IMR-90 (cell line): ENCODE measurements around the gene FNDC10. TPM values are rescaled to one million over a fixed set of nuclear protein-coding genes. Genes with fewer than 3 reads are reported as not detected.
A peak's percentile ranks its signal among the peaks of the same experiment; 100 is the strongest.

Experiments
- ATAC-seq: fragments of 200-7000 bp; cut with Tn5 transposase; 2 replicates; pipeline ENCODE4 v1.9.1; 2020; ENCODE audit warnings: low read depth, mild to moderate bottlenecking, moderate library complexity
- BruUV-seq: library from RNA; stranded (reverse); fragments of 400-500 nt; replicated peaks from 2 replicates; lab custom pipeline; 2021; lab: Mats Ljungman, UMichigan
- CTCF ChIA-PET: fragments of 300-600 bp; formaldehyde crosslinking; extraction: SDS; loops from one replicate; lab custom pipeline; 2021; ENCODE audit warnings: antibody characterized with exemption; lab: Yijun Ruan, JAX
- POLR2A ChIA-PET: fragments of 300-600 bp; sonication (Branson Sonifier 250); formaldehyde crosslinking; loops from one replicate; lab custom pipeline; 2022; ENCODE audit warnings: antibody characterized with exemption; ENCODE audit not compliant: unreplicated experiment; lab: Charles Lee
- DNase-seq: peaks from one replicate; pipeline ENCODE4 v3.0.0; 2013
- H2AFZ ChIP-seq: replicated peaks from 2 replicates; pipeline ENCODE3; 2013; ENCODE audit warnings: low read length, mild to moderate bottlenecking; ENCODE audit not compliant: poor library complexity
- H2AK5ac ChIP-seq: 2 replicates; pipeline ENCODE4 v1.6.1; 2013; ENCODE audit warnings: low read depth, low read length, inconsistent platforms
- H2AK9ac ChIP-seq: replicated peaks from 2 replicates; pipeline ENCODE3; 2013; ENCODE audit warnings: mild to moderate bottlenecking, low read depth, low read length, moderate library complexity; ENCODE audit not compliant: poor library complexity
- H2BK120ac ChIP-seq: 2 replicates; pipeline ENCODE4 v1.6.1; 2013; ENCODE audit warnings: low read depth, low read length, inconsistent platforms
- H2BK15ac ChIP-seq: 3 replicates; pipeline ENCODE4 v1.6.1; 2013; ENCODE audit warnings: low read depth, low read length, inconsistent platforms
- H2BK20ac ChIP-seq: 2 replicates; pipeline ENCODE4 v1.6.1; 2013; ENCODE audit warnings: low read depth, mild to moderate bottlenecking, inconsistent platforms, low read length, moderate library complexity
- H2BK5ac ChIP-seq: 2 replicates; pipeline ENCODE4 v1.6.1; 2013; ENCODE audit warnings: mild to moderate bottlenecking, low read depth, low read length, inconsistent platforms; ENCODE audit not compliant: poor library complexity, severe bottlenecking
- H3K14ac ChIP-seq: replicated peaks from 2 replicates; pipeline ENCODE4 v1.6.1; 2013; ENCODE audit warnings: low read depth, low read length, inconsistent platforms
- H3K18ac ChIP-seq: 2 replicates; pipeline ENCODE4 v1.6.1; 2013; ENCODE audit warnings: low read depth, low read length, control low read depth
- H3K23ac ChIP-seq: 2 replicates; pipeline ENCODE4 v1.6.1; 2013; ENCODE audit warnings: low read depth, low read length, inconsistent platforms
- H3K27ac ChIP-seq: 2 replicates; pipeline ENCODE4 v1.5.1; 2013; ENCODE audit warnings: mild to moderate bottlenecking, control low read depth, low read length; ENCODE audit not compliant: insufficient read depth
- H3K27me3 ChIP-seq: 2 replicates; pipeline ENCODE4 v1.6.1; 2013; ENCODE audit warnings: low read length; ENCODE audit not compliant: control insufficient read depth, insufficient read depth
- H3K36me3 ChIP-seq: 2 replicates; pipeline ENCODE4 v1.6.1; 2013; ENCODE audit warnings: low read length, mixed read lengths; ENCODE audit not compliant: control insufficient read depth, insufficient read depth
- H3K4ac ChIP-seq: 2 replicates; pipeline ENCODE4 v1.6.1; 2013; ENCODE audit warnings: low read depth, low read length, inconsistent platforms
- H3K4me1 ChIP-seq: 2 replicates; pipeline ENCODE4 v1.6.1; 2013; ENCODE audit warnings: low read length, mixed read lengths; ENCODE audit not compliant: control insufficient read depth, insufficient read depth
- H3K4me2 ChIP-seq: 2 replicates; pipeline ENCODE4 v1.6.1; 2013; ENCODE audit warnings: low read depth, mild to moderate bottlenecking, control low read depth, low read length, moderate library complexity
- H3K4me3 ChIP-seq: 2 replicates; pipeline ENCODE4 v1.5.1; 2013; ENCODE audit warnings: low read depth, mild to moderate bottlenecking, control low read depth, low read length, moderate library complexity; ENCODE audit not compliant: insufficient read depth
- H3K56ac ChIP-seq: 2 replicates; pipeline ENCODE4 v1.6.1; 2013; ENCODE audit warnings: low read length, inconsistent platforms; ENCODE audit not compliant: insufficient read depth; ENCODE audit errors: extremely low read depth
- H3K79me1 ChIP-seq, 2 experiments: 2 replicates each; pipeline ENCODE4 v1.6.1; 2013; ENCODE audit warnings: low read length in 2 of 2, inconsistent platforms in 1 of 2, low read depth in 1 of 2
- H3K9ac ChIP-seq: 2 replicates; pipeline ENCODE4 v1.6.1; 2013; ENCODE audit warnings: low read depth, low read length, control low read depth
- H3K9me1 ChIP-seq: 2 replicates; pipeline ENCODE4 v1.6.1; 2013; ENCODE audit warnings: low read length, inconsistent platforms; ENCODE audit not compliant: insufficient read depth
- H3K9me3 ChIP-seq: 2 replicates; pipeline ENCODE4 v1.6.1; 2013; ENCODE audit warnings: low read length; ENCODE audit not compliant: control insufficient read depth, insufficient read depth
- H4K20me1 ChIP-seq: 2 replicates; pipeline ENCODE4 v1.6.1; 2013; ENCODE audit warnings: low read length, inconsistent platforms; ENCODE audit not compliant: insufficient read depth
- H4K5ac ChIP-seq: 2 replicates; pipeline ENCODE4 v1.6.1; 2013; ENCODE audit warnings: mild to moderate bottlenecking, low read depth, low read length, control low read depth
- H4K8ac ChIP-seq, 2 experiments: 2 replicates each; pipeline ENCODE4 v1.6.1; 2013; ENCODE audit warnings: low read depth in 2 of 2, low read length in 2 of 2, control low read depth in 1 of 2, inconsistent platforms in 1 of 2
- H4K91ac ChIP-seq: 2 replicates; pipeline ENCODE4 v1.6.1; 2013; ENCODE audit warnings: low read depth, low read length, inconsistent platforms; ENCODE audit not compliant: insufficient read depth
- BHLHE40 ChIP-seq: fragments of 150-350 bp; IDR thresholded peaks from 2 replicates; pipeline ENCODE4 v1.6.1; 2016; ENCODE audit warnings: mild to moderate bottlenecking, low read depth, low read length
- CEBPB ChIP-seq: IDR thresholded peaks from 2 replicates; pipeline ENCODE4 v1.6.1; 2012; ENCODE audit warnings: low read depth, low read length, improper control_type of control experiment
- CHD1 ChIP-seq: IDR thresholded peaks from 2 replicates; pipeline ENCODE4 v1.6.1; 2012; ENCODE audit warnings: low read depth, low read length, improper control_type of control experiment
- CTCF ChIP-seq: conservative IDR thresholded peaks from 2 replicates; pipeline ENCODE4 v1.5.1; 2012; ENCODE audit warnings: mild to moderate bottlenecking, low read depth, low read length, improper control_type of control experiment
- ELK1 ChIP-seq: fragments of 150-350 bp; IDR thresholded peaks from 2 replicates; pipeline ENCODE4 v1.6.1; 2016; ENCODE audit warnings: low read depth, mild to moderate bottlenecking, low read length, moderate library complexity, borderline replicate concordance
- FOS ChIP-seq: fragments of 150-350 bp; IDR thresholded peaks from 2 replicates; pipeline ENCODE4 v1.6.1; 2016; ENCODE audit warnings: low read depth, low read length
- MAFK ChIP-seq: IDR thresholded peaks from 2 replicates; pipeline ENCODE4 v1.6.1; 2012; ENCODE audit warnings: low read depth, low read length, improper control_type of control experiment
- MAZ ChIP-seq: IDR thresholded peaks from 2 replicates; pipeline ENCODE4 v1.6.1; 2012; ENCODE audit warnings: low read depth, mild to moderate bottlenecking, low read length, improper control_type of control experiment, moderate library complexity, borderline replicate concordance
- MXI1 ChIP-seq: IDR thresholded peaks from 2 replicates; pipeline ENCODE4 v1.6.1; 2012; ENCODE audit warnings: low read depth, mild to moderate bottlenecking, low read length, moderate library complexity, borderline replicate concordance
- NFE2L2 ChIP-seq: fragments of 150-350 bp; IDR thresholded peaks from 2 replicates; pipeline ENCODE4 v1.6.1; 2016; ENCODE audit warnings: low read depth, mild to moderate bottlenecking, low read length
- POLR2A ChIP-seq: IDR thresholded peaks from 2 replicates; pipeline ENCODE4 v1.6.1; 2012; ENCODE audit warnings: mild to moderate bottlenecking, low read depth, low read length
- RAD21 ChIP-seq: IDR thresholded peaks from 2 replicates; pipeline ENCODE4 v1.6.1; 2012; ENCODE audit warnings: low read length, improper control_type of control experiment
- RCOR1 ChIP-seq: IDR thresholded peaks from 2 replicates; pipeline ENCODE4 v1.6.1; 2012; ENCODE audit warnings: mild to moderate bottlenecking, low read length, improper control_type of control experiment; ENCODE audit not compliant: insufficient replicate concordance
- RFX5 ChIP-seq: IDR thresholded peaks from 2 replicates; pipeline ENCODE4 v1.8.0; 2012; ENCODE audit warnings: low read depth, mild to moderate bottlenecking, low read length, moderate library complexity
- SMC3 ChIP-seq: fragments of 150-350 bp; IDR thresholded peaks from 2 replicates; pipeline ENCODE4 v1.6.1; 2016; ENCODE audit warnings: low read depth, mild to moderate bottlenecking, antibody characterized with exemption, low read length, moderate library complexity
- USF2 ChIP-seq: fragments of 150-350 bp; IDR thresholded peaks from 2 replicates; pipeline ENCODE4 v1.6.1; 2017; ENCODE audit warnings: mild to moderate bottlenecking, antibody characterized with exemption, low read length, low read depth
- WGBS, 2 experiments: methylation state at CpG; one replicate each; pipeline versions ENCODE4 v1.1.5 to v1.1.7; 2013; ENCODE audit warnings: missing lambda C conversion rate in 2 of 2; ENCODE audit not compliant: insufficient read length in 1 of 2; ENCODE audit errors: extremely low coverage in 2 of 2; 5-methylcytosine and 5-hydroxymethylcytosine counted together
- dilution Hi-C: fragments of 300-500 bp; cut with HindIII; formaldehyde crosslinking; loops from one replicate; pipeline ENCODE4 v1.14.3; 2018; ENCODE audit warnings: low sequenced_read_pairs; ENCODE audit not compliant: unreplicated experiment
- in situ Hi-C: fragments of 300-500 bp; cut with MboI; formaldehyde crosslinking; loops from 3 replicates; pipeline ENCODE4 v1.14.3; 2019; ENCODE audit warnings: low sequenced_read_pairs, inconsistent platforms, mixed read lengths
- intact Hi-C: fragments of 100-400 bp; cut with micrococcal nuclease; formaldehyde crosslinking; loops from 2 replicates; pipeline ENCODE4 v1.10.0; 2022
- polyA plus RNA-seq, 3 experiments: library from polyadenylated mRNA; depleted of rRNA; stranded (reverse); fragments of >200 nt; gene quantifications; 2 replicates each; pipeline ENCODE4 v1.2.3, GENCODE V29; 2012; ENCODE audit warnings: low replicate concordance in 1 of 3
- total RNA-seq: library from RNA; depleted of rRNA; stranded (reverse); fragments of >200 nt; gene quantifications from 2 replicates; pipeline ENCODE4 v1.2.3, GENCODE V29; 2012

FNDC10 gene
- total and polyA plus RNA-seq, 2 of the 4 experiments (the other 2 are of a cell fraction) = 0.36 to 5.8 TPM

- Histone ChIP-seq H3K9ac (peak overlapping the region; percentile 69), H2BK20ac (no peak overlapping the region), H3K4me3 (peak overlapping the region; percentile 94), H3K27ac (peak overlapping the region; percentile 55; the same call in 1 of the 2 replicates), H3K79me1 (peaks cover 16 to 61% of the 10 kb centered on the region in 2 experiments; a peak in 3 of 4 replicates), H3K18ac (no peak overlapping the region), H2AFZ (peak overlapping the region; percentile 95), H2AK9ac (peak overlapping the region; percentile 47), H3K14ac (no peak overlapping the region), H4K8ac (no peak overlapping the region), H3K4ac (no peak overlapping the region), H4K91ac (no peak overlapping the region), H3K23ac (peak overlapping the region; percentile 64; the same call in 1 of the 2 replicates), H2AK5ac (no peak overlapping the region), H3K4me2 (peak overlapping the region; percentile 85), H2BK5ac (no peak overlapping the region), H2BK120ac (no peak overlapping the region), H3K36me3 (peaks cover 10% of the 10 kb centered on the region; the same call in 1 of the 2 replicates), H3K56ac (no peak overlapping the region), H3K27me3 (no peaks in the 10 kb centered on the region), H3K9me1 (peaks cover 11% of the 10 kb centered on the region; the same call in 1 of the 2 replicates), H4K5ac (no peak overlapping the region), H3K9me3 (no peaks in the 10 kb centered on the region), H3K4me1 (peaks cover 7% of the 10 kb centered on the region), H4K20me1 (peaks cover 41% of the 10 kb centered on the region), H2BK15ac (no peak overlapping the region)
- no peak for TF ChIP-seq ELK1
- TF ChIP-seq MAFK = no peak
- no peak for TF ChIP-seq BHLHE40
- TF ChIP-seq RFX5 = no peak
- no peak for TF ChIP-seq MAZ
- TF ChIP-seq NFE2L2 = no peak
- TF ChIP-seq FOS = no peak
- no peak for TF ChIP-seq SMC3
- no peak for TF ChIP-seq RAD21
- no peak for TF ChIP-seq MXI1
- TF ChIP-seq CTCF = no peak
- no peak for TF ChIP-seq USF2
- TF ChIP-seq CHD1 = no peak
- no peak for TF ChIP-seq POLR2A
- TF ChIP-seq CEBPB = no peak
- TF ChIP-seq RCOR1 = no peak
- DNase-seq (no peak), ATAC-seq (no peak)
- no TSS peak for BruUV-seq
- intact Hi-C loops = no loop called here
- CTCF ChIA-PET = no interaction called here
- 84% methylated on average over 10 of the region's 19 CpGs; no CpG with 5 or more reads in 1 of the 2 experiments for WGBS, 2 experiments
- POLR2A ChIA-PET = no interaction called here
- dilution Hi-C loops = no loop called here
- in situ Hi-C loops = no loop called here
Measured at GRCh38 chr1:1616838-1617237, 16.9 kb upstream of the FNDC10 start.
